SH-SY5Y (cell line): ENCODE results near the gene KIF17.

Experiments used
- GATA2 ChIP-seq: IDR thresholded peaks from 2 replicates; pipeline ENCODE4 v1.6.1; 2011; ENCODE audit warnings: mild to moderate bottlenecking, low read depth, low read length
- GATA3 ChIP-seq: IDR thresholded peaks from 2 replicates; pipeline ENCODE4 v1.6.1; 2011; ENCODE audit warnings: low read depth, mild to moderate bottlenecking, low read length, moderate library complexity

DNA sequence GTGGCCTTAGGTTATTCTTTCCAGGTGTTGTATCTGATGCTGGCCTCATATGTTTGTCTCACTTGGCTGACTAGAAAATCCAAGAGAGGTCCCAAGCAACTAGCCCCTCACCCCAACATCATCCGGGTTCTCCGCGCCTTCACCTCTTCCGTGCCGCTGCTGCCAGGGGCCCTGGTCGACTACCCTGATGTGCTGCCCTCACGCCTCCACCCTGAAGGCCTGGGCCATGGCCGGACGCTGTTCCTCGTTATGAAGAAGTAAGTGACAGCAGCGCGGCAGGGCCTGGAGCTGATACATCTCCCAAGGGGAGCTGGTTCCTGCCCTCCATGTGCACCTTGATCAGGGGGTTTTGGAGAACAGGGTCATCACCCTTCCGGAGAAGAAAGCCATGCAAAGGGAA lies 73.4 kb downstream of the KIF17 start:
- TF ChIP-seq GATA2: no peak
- no peak for TF ChIP-seq GATA3
